ENCODE measurements around the gene CMC2.
A peak's percentile ranks its signal among the peaks of the same experiment; 100 is the strongest.

Gene CMC2

DNA sequence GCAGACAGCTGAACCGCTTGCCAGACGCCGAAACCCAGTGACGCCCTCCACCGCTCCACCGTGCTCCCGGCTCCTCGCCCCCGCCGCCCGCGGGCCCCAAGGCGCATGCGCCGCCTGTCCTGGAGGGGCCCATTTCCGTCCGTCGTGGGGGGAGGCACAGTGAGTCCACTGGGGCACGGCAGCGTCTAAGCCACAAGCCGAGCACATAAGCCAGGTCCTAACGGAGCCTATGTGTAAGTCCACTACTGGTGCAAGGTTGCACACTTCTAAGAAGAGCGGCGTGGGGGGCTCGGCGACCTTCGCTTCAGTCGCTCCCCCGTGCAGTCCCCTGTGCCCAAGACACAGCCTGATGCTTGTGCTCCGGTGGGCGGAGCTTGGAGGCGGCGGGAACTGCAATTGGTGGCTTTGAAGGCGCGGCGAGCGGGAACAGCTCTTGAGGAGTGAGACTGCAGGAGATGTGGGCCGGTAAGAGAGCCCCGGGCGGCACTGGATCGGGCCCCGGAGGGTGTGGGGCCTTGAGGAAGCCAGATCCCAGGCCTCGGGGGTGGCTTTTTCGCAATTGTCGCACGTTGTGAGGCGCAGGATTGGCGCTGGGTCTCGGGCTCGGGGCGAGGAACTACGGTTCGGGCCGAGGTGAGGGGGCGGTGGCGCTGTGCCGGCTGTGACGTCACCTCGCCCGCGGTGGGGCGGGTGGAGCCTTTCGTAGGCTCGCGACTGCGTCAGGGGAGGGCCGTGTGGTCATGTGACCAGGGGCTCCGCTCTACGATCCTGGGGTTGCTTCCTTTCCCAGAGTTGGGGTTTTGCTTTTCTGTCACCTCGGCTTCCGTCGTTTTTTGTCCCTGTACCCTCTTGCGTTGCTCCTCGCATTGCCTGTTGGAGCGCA, at the start of gene CMC2, which contains the start of gene CENPN:
TSS of gene CMC2 (minus strand) at position 73 of the 883 bp plus-strand sequence. CDS start 9,491 bp downstream, outside the sequence.
TSS of gene CENPN (plus strand) at position 402 of the 883 bp plus-strand sequence. CDS start 4,726 bp downstream, outside the sequence.
- peak; percentile 99 for DNase-seq (ENCODE audit: low read depth, low spot score)

DNA sequence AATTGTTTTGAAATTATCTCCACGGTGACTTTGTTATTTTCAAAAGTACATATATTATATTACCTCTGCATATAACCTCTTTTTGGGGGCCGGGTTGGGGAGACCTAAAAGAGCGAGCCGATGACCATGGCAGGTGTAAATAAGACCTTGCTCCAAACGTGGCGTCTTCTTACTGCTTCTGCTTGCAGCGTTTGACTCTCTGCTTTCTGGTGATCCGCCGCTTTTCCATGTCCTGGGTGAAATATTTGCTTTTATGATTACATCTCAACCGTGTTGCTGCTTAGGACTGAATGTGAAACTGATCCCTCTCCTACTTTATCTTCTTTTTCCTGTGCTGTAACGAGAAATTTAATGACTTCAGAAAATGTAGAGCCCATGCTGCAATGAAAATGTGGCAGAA, 47.1 kb upstream of the CMC2 start:
- DNase-seq (ENCODE audit: low read depth, low spot score), result no peak

DNA sequence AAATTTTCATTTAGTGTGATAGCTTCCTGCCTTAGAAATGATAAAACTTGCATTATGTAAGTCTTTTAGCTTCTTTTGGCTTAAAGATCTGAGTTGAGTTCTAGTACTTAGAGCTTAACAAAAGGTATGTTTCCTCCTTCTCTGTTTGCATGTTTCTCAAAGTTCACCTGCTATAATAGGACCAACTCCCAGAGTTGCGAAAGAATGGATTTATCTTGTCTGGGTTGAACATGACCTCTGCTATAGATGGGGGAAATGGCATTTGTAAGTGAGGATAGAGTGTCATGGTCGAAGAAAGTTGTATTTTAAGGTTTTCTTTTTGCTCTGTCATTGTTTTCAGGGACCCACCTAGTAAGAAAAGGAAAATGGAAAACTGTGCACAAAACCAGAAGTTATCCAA, 36.1 kb upstream of the CMC2 start:
- DNase-seq (ENCODE audit: low read depth, low spot score), result no peak

DNA sequence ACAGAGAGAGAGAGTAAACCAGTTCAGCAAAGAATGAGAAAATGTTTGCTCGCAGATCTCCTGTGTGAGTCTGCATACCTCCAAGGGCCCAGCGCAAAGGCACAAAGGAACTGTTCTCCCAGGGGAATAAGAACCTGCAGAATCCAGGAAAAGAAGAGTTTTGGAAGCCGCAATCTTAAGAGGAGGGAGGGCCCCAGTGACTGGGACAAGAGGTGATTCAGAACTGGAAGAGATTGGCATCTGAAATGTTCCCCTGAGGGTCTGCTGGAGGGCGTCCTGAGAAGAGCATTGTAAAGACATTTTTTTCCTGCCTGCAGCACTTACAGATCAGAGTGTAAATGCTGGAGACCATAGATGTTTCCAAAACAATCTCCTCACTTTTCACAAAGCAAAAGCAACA, 35.0 kb upstream of the CMC2 start:
- no peak for DNase-seq (ENCODE audit: low read depth, low spot score)

DNA sequence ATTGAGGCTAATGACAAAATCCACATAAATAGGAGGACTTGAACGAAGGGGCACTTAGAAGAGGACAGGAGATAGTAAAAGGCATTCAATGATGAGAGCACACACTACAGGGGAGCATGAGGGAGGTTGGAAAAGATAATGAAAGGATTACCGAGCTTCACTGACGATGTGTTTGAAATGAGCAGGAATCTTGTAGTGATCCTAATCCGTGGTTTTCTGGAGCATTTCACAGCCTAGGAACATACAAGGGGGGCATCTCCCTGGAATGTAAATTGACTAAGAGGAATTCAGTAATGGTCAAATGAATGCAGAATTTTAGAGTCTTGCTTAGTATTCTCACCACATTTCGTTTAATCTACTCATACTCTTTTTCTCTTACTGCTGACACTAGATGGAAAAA, 34.2 kb upstream of the CMC2 start:
- no peak for DNase-seq (ENCODE audit: low read depth, low spot score)

DNA sequence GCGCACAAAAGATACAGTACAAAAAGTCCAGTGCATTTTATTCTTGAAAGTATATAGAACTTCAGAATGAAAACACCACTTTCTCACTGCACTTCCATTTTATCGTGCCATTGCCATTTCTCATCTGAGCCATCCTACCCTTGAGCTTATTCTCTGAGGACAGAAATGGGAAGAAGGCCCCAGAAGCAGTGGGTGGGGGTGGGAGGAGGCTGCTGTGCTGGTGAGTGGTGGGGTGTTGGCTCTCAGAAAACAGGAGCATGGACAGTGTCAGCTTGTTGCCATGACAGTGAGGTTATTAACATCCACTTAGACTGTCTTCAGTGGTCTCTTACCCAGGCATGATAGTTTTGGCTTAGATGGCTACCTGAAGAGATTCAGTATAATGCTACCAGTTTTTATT, 33.4 kb upstream of the CMC2 start:
- DNase-seq (ENCODE audit: low read depth, low spot score), result no peak

DNA sequence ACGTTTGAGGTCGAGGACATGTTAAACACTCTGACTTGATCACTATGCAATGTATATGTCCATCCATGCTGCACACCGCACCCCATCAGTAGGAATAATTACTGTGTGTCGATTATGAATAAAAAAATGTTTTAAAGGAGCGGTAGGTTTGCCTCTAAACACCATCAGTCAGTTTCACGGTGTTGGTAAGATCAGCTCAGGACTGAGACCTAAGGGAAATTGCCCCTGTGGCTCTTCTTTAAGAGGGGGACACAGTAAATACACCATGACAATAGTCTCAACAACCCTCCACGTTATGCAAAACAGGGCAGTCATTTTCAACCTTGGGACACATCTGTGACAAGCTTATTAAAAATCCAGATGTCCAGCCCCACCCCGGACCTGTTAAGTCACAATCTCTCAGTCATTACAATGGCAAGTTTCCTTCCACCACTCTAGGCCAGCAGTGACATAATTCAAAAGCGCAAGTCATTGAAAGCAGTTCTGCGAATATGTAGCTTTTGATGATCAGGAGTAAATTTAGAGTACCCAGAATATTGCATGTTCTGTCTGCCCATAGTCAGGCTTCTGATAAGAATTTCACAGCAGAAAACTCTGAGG, 30.2 kb upstream of the CMC2 start:
- DNase-seq (ENCODE audit: low read depth, low spot score), result no peak

DNA sequence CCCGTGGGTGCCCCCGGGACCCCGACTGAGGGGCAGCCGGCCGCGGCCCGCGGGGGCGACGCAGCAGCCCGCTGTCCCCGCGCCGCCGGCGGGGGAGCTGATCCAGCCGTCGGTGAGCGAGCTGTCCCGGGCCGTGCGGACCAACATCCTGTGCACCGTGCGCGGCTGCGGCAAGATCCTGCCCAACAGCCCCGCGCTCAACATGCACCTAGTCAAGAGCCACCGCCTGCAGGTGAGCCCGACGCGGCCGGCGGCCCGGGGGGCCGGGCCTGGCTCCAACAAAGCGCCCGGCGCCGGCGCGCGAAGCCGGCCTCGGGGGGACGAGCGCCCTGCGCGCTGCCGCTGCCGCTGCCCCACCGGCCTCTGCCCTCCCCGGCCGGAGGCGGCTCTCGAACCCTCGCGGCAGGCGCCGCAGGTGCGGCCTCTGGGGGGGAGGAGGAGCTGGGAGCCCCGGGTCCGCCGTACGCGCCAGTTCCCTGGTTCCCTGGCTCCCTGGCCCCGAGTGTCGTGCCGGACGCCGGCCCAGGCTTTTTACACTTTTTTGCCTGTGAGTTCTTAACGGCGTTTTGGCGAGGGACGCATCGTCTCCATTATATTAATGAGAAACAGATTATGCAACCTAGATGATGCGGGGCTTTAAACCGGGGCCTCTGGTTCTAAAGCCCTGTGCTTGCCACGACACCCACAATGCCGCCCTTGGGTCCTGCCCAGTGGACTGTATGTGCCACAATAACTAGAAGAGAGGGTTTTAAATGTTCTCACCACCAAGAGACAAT, 29.5 kb upstream of the CMC2 start:
- DNase-seq (ENCODE audit: low read depth, low spot score), result no peak

DNA sequence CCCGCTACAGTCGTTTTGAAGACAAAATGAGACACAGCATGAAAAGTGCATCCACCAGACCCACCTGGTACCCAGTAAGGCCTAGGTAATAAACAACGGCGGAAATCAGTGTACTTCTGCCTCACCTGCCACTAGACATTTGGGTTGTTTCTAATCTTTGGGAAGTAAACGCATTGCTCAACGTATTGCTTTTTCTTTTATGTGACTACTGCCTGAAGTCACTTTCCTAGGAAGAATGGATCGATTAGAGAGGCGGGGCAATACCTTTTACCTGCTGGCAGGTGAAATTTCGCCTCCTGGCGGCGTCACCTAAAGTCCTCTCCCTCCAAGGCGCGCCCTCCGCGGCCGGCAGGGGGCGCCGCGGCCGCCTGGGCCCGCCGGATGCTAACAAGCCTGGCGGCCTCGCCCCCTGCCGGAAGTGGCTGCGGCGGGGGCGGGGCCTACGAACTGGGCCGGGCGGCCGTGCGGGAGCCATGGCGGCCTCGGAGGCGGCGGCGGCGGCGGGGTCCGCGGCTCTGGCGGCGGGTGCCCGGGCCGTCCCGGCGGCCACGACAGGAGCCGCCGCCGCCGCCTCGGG, 28.8 kb upstream of the CMC2 start, which contains the start of gene ATMIN:
TSS of gene ATMIN (plus strand) at position 445 of the 577 bp plus-strand sequence. CDS start at position 474, 29 bp downstream.
- peak; percentile 65 for DNase-seq (ENCODE audit: low read depth, low spot score)

DNA sequence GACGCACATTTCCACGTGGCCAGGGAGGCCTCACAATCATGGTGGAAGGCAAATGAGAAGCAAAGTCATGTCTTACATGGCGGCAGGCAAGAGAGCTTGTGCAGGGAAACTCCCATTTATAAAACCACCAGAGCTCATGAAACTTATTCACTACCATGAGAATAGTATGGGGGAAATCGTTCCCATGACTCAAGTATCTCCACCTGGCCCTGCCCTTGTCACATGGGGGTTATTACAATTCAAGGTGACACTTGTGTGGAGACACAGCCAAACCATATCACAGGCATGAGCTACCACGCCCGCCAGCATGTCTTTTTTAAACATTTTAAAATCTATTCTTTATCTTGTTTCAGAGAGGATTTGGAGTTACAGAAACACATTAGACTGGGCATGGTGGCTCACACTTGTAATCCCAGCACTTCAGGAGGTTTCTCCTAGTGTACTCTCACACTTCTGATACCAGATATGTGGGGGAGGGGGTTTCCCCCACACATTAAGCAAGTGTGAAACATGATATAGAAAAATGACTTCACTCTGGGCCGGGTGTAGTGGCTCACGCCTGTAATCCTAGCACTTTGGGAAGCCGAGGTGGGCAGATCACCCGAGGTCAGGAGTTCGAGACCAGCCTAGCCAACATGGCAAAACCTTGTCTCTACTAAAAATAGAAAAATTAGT, 23.4 kb upstream of the CMC2 start:
- DNase-seq (ENCODE audit: low read depth, low spot score), result no peak

DNA sequence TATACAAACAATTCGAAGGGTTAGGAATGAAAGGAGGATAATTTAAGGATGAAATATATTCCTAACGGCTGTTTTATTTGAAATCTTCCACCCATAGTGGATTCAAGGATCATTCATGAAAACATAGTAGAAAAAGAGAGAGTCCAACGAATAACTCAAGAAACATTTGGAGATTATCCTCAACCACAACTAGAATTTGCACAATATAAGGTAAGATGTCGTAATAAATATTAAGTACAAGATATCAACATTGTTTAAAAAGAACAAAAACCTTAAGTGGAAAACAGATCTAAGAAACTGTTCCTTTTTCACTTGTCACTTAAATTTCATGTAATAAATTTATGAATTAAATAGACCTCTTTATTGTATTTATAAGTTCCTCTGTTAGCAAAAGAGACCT, 19.7 kb upstream of the CMC2 start:
- no peak for DNase-seq (ENCODE audit: low read depth, low spot score)

DNA sequence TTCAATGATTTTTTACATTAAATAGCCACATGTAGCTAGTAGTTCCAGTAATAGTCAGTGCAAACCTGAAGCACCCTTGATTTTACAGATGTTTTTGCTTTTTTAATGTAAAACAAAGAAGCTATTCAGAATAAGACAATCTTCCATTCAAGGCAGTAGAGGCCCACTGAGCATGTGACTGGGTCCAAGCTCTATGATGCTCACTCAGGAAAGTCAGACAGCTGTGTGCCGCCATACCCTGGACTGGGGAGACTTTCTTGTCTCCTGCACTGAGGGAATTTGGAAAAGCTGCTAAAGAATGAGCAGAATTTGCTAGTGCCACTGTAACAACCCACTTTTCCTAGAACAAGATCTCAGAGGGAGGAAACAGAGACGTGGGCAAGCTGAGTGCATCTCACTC, 11.8 kb upstream of the CMC2 start:
- DNase-seq (ENCODE audit: low read depth, low spot score), result no peak

DNA sequence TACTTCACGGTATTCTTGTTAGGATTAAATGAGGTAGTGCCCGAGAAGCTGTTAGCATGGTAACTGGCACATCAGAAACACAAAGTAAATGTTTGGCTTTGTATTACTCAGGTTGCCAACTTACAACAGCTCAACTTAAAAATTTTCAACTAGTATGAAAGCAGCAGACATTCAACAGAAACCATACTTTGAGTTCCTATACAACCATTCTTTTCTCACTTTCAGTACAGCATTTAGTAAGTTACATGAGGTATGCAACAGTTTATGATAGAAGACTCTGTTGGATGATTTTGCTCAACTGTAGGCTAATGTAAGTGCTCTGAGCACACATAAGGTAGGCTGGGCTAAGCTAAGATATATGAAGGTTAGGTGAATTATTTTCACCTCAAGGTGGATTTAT, 8.0 kb upstream of the CMC2 start:
- DNase-seq (ENCODE audit: low read depth, low spot score), result no peak

DNA sequence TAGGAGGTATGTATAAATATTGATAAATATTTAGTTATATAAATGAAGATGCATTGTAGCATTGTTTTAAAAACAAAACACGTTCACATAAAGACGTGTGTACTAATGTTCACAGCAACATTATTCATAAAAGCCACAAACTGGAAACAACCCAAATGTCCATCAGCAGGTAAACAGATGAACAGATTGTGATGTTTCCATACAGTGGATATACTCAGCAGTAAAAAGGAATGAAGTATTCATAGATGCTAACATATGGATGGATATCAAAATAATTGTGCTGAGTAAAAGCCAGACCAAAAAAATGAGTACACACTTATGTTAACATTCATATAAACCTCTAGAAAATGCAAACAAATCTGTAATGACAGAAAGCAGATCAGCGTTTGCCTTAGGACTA, 6.3 kb upstream of the CMC2 start:
- DNase-seq (ENCODE audit: low read depth, low spot score), result no peak

DNA sequence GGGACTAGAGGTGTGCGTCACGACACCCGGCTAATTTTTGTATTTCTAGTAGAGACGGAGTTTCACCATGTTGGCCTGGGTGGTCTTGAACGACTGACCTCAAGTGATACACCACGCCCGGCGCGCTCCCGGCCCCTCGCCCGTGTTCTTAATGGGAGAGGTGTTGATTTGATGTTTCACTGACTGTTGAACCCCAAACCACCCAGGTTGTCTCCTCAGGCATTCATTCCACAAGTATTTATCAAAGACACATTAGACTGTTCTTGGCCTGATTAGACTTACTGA, 1.8 kb upstream of the CMC2 start:
- no peak for DNase-seq (ENCODE audit: low read depth, low spot score)

DNA sequence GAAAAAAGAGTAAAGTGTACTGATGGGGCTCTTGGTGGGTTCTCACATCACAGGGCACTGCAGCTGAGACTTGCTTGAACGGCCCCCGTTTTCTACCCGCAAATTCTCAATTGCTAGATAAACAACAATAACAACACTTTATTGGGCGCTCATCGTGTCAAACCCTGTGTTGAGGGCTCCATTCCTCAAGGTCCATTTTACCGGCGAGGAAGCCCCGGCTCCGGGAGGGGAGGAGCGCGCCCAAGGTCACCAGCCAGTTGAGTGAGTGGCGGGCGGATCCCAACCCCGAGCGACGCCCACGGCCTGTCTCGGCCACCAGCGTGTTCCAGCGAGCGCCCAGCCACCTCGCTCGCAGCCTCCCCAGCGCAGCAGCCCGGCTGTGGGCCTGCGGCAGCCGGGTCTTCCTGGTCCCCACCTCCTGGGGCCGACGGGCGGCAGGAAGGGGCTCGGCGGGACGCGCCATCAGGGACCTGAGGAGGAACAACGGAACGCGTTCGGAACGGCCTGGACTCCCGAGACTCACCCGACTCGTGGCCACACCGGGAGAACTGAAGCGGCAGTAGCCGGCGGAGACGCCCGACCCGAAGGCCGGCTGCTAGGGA, 373 bp downstream of the CMC2 start:
- no peak for DNase-seq (ENCODE audit: low read depth, low spot score)

DNA sequence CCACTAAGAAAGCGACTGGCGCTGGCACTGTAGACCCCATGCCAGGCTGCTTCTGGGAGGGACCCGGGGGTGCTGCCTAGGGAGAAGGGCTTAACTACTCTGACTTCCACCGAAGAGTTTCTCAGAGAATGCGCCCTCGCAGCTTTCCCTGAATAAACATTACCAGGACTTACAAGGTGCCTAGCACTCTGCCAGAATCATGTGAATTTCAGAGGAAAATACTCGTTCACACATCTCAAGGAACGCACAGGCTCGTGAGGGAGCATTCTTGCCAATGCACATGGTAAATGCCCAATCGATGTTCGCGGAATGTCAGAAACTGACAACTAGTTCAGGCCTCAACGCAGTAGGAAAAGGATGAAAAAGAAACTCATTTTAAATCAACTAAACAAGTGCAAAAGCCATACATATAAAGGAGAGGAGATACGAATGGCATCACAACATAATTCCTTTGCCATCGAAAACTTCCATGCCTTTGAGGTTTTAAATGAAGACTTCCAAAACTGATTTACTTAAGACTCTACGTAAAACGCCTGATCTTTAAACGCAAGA, 999 bp downstream of the CMC2 start:
- no peak for DNase-seq (ENCODE audit: low read depth, low spot score)

DNA sequence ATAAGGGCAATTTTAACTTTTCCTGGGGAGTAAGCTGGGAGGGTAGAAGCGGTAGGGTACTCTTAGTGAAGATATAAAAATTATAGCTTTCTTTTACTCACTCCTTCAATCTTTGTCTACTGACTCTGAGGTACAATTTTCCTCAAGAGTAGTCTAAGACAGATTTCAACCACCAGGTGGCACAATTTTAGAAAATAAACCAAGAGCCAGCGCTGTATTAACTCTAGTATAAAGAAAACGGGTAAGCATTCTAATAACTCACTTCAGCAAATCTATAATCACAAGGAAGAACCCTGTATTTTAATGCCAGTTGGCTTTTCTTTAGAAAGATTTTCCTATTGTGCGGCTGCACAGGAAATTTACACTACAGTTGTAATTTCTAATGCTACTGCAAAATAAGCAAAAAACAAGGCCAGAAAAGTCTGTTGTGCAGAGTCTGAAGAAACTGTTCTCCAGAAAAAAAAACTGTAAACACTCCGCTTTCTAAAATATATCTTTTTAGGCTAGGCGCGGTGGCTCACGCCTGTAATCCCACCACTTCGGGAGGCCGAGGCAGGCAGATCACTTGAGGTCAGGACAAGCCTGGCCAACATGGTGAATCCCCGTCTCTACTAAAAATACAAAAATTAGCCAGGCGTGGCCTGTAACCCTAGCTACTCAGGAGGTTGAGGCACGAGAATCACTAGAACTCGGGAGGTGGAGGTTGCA, 1.9 kb downstream of the CMC2 start:
- peak; percentile 50 for DNase-seq (ENCODE audit: low read depth, low spot score)

DNA sequence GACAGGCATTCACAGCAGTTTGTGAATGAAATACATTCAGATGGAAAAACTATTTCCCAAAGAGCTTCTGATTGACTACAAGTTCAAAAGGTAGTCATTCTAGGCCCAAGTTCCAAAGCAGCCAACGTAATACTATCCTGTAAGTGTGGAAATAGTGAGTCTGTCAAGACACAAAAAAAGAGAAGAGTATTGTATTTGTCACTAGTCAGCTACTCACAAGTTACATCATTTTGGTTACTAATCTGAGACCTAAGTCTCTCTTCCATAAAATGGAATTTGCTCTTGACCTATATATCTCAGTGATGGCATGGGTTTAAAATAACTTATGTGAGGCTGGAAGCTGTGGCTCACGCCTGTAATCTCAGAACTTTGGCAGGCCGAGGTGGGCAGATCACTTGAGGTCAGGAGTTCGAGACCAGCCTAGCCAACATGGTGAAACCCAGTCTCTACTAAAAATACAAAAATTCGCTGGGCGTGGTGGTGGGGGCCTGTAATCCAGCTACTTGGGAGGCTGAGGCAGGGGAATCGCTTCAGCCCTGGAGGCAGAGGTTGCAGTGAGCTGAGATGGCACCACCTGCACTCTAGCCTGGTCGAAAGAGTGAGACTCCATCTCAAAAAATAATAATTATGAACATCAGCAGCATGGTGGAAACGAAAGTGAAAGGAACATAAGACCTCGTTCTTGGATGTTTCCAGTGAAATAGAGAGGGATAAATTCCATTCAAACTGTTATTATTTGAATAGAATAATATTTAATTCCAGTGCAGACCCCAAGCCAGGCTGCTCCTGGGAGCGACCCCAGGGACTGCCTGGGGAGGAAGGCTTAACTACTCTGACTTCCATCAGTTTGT, 2.9 kb downstream of the CMC2 start:
- DNase-seq (ENCODE audit: low read depth, low spot score), result no peak

All from smooth muscle cell of the brain vasculature (primary cell).